HFFc6 (cell line): ENCODE results near the gene CXCL5. TPM values are rescaled to one million over a fixed set of nuclear protein-coding genes. Genes with fewer than 3 reads are reported as not detected.

Experiments used
- DNase-seq: peaks from one replicate; pipeline ENCODE4 v3.0.0-alpha.2; 2018
- H3K27ac Mint-ChIP-seq: 2 replicates; pipeline ENCODE4 v1.8.0; 2020; ENCODE audit warnings: mild to moderate bottlenecking, mixed read lengths
- H3K27me3 Mint-ChIP-seq: 2 replicates; pipeline ENCODE4 v1.8.0; 2021; ENCODE audit warnings: mild to moderate bottlenecking, moderate library complexity, mixed read lengths; ENCODE audit not compliant: insufficient read depth
- H3K36me3 Mint-ChIP-seq: 2 replicates; pipeline ENCODE4 v1.8.0; 2021; ENCODE audit warnings: low read depth, mixed read lengths
- H3K4me1 Mint-ChIP-seq: 2 replicates; pipeline ENCODE4 v1.8.0; 2020; ENCODE audit warnings: low read depth, mixed read lengths
- H3K4me3 Mint-ChIP-seq: 2 replicates; pipeline ENCODE4 v1.8.0; 2020; ENCODE audit warnings: mild to moderate bottlenecking, moderate library complexity, mixed read lengths
- H3K9me3 Mint-ChIP-seq: 2 replicates; pipeline ENCODE4 v1.8.0; 2020; ENCODE audit warnings: mild to moderate bottlenecking, mixed read lengths
- total RNA-seq, 6 experiments: library from RNA; stranded (reverse); fragmentation: NEBNext Ultra II Directional; extraction: Animal tissue kit (Norgen Biotek cat#: 25700); gene quantifications; 2 replicates in 1 of 6; 3 replicates in 5 of 6; pipeline ENCODE4 v1.2.3, GENCODE V29; 2021
- TF ChIP-seq, protein P1 (sequence below): fragments of 200-600 bp; sonication (generic); IDR thresholded peaks from 2 replicates; pipeline ENCODE4 v1.5.0; 2021; ENCODE audit warnings: antibody characterized with exemption, mild to moderate bottlenecking

The CXCL5 gene
- total RNA-seq, 6 experiments from 2014 or later = 0.07 to 0.17 (median 0.14) TPM; not detected in 3

DNA sequence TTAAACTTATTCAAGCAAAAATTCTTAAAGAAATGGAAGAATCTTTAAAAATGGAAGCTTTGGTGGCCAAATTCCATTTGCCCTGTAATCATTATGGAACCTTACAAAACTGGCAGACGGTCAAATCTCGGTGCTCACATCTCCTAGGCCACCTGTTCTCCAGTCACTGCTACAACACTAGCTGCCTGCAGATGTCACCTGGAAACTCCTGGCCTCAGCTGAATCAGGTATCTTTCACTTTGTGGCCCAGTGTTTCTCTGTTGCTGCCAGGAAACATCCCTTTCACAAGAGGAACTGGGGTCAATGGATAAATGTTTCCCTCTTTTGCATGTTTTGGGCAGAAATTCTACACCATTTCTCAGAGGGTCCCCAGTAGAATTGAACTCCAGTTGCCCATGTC lies 44.2 kb upstream of the CXCL5 start:
- H3K27me3 Mint-ChIP-seq = no peaks in the 10 kb centered on the region
- TF ChIP-seq, protein P1, sequence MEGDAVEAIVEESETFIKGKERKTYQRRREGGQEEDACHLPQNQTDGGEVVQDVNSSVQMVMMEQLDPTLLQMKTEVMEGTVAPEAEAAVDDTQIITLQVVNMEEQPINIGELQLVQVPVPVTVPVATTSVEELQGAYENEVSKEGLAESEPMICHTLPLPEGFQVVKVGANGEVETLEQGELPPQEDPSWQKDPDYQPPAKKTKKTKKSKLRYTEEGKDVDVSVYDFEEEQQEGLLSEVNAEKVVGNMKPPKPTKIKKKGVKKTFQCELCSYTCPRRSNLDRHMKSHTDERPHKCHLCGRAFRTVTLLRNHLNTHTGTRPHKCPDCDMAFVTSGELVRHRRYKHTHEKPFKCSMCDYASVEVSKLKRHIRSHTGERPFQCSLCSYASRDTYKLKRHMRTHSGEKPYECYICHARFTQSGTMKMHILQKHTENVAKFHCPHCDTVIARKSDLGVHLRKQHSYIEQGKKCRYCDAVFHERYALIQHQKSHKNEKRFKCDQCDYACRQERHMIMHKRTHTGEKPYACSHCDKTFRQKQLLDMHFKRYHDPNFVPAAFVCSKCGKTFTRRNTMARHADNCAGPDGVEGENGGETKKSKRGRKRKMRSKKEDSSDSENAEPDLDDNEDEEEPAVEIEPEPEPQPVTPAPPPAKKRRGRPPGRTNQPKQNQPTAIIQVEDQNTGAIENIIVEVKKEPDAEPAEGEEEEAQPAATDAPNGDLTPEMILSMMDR = no peak
- no peak overlapping the region for H3K4me3 Mint-ChIP-seq
- no peak overlapping the region for H3K27ac Mint-ChIP-seq
- no peak for DNase-seq
- peaks cover 73% of the 10 kb centered on the region for H3K4me1 Mint-ChIP-seq
- H3K9me3 Mint-ChIP-seq = peaks cover 13% of the 10 kb centered on the region
- H3K36me3 Mint-ChIP-seq = peaks cover 13% of the 10 kb centered on the region

DNA sequence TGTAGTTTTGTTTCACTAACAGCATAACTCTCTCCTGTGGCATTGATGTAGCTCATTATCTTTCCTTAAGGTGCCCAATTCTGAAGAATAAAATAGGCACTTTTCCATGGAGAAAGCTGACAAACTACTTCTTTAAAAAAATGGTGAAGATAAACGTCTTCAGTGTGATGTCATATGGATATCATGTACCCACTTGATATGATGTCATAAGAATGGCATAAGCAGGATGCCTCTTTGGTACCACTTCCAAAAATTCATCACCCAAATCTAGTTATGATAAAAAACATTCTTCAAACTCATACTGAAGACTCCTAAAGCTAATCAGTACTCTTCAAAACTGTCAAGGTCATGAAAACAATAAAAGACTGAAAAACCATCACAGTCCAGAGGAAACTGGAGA lies 42.9 kb upstream of the CXCL5 start:
- H3K27ac Mint-ChIP-seq = no peak overlapping the region; the same call in 1 of the 2 replicates
- peaks cover under 1% of the 10 kb centered on the region for H3K9me3 Mint-ChIP-seq
- no peaks in the 10 kb centered on the region for H3K27me3 Mint-ChIP-seq
- H3K4me1 Mint-ChIP-seq = peaks cover 83% of the 10 kb centered on the region
- no peak for DNase-seq
- TF ChIP-seq, protein P1 = no peak
- peaks cover under 1% of the 10 kb centered on the region for H3K36me3 Mint-ChIP-seq
- no peak overlapping the region for H3K4me3 Mint-ChIP-seq

DNA sequence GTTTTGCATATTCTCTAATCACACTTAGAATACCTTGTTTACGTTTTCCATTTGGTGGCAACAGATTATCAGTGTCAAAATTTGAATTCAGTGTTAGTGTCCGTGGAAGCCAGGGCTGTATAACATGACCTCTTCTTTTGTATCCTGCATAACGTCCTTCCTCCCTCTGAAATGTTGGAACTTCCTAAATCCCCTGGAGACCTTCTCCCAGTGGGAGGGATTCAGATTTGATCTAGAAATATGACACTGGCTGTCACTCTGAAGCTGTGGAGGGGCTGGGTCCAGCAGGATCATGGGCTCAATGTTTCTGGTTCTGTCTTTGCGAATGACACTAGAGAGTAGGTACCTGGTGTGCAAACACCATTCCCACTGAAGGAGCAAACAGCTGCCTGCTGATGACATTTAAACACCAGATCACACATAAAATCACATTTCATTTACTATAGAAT lies 40.9 kb upstream of the CXCL5 start:
- peak overlapping the region; percentile 90 for H3K4me3 Mint-ChIP-seq
- peak overlapping the region; percentile 64 for H3K27ac Mint-ChIP-seq
- TF ChIP-seq, protein P1 = no peak
- peaks cover 67% of the 10 kb centered on the region for H3K4me1 Mint-ChIP-seq
- H3K27me3 Mint-ChIP-seq = no peaks in the 10 kb centered on the region
- no peaks in the 10 kb centered on the region for H3K9me3 Mint-ChIP-seq
- H3K36me3 Mint-ChIP-seq = no peaks in the 10 kb centered on the region
- DNase-seq = no peak

DNA sequence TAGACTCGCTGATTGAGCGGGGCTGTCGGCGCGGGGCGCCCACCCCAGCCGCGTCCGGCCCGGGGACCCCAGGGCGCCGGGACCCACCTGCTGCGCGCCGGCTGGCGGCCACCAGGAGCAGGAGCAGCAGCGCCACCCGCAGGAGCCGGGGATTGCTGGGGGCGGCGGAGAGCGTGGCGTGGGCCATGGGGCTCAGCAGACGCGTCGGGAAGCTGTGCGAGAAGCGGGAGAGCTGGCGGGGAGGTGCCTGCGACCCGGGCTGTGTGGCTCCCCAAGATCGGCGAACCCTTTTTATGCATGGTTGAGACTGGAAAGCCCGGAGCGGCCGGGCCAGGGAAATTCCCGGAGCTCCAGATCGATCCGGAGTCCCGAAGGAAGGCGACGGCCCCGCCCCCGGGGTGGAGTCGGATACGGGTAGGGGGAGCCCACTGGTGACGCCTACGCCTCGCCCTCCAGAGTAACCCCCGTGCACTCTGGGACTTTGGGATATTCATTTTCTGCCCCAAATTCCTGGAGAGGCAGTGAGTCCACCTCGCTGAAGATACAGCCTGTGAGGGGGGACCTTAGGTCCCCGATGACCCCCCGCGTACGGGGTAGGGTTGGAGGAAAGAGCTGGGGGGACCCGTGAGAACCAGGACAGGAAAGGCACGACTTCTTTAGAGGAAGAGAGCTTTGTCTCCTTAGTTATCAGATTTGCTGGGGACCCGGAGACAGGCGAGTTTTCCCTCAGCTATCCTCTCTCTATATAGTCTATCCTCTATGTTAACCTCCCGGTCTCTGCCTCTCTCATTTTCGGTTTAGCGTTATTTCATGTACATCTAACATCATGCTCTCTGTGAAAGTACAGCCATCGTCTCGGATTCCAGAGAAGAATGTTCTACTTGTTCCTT lies 40.2 kb upstream of the CXCL5 start, which contains the start of gene CXCL3:
TSS of gene CXCL3 (minus strand) at position 265 of the 890 bp plus-strand sequence. CDS start at position 187, 78 bp downstream.
- H3K27me3 Mint-ChIP-seq = no peaks in the 10 kb centered on the region
- DNase-seq = no peak
- H3K4me3 Mint-ChIP-seq = peak within 1 kb of the TSS; percentile 90
- H3K36me3 Mint-ChIP-seq = no peaks in the 10 kb centered on the region
- H3K9me3 Mint-ChIP-seq = no peaks in the 10 kb centered on the region
- H3K27ac Mint-ChIP-seq = peak within 1 kb of the TSS; percentile 79
- peaks cover 69% of the 10 kb centered on the region for H3K4me1 Mint-ChIP-seq
- TF ChIP-seq, protein P1 = peak; percentile 78

DNA sequence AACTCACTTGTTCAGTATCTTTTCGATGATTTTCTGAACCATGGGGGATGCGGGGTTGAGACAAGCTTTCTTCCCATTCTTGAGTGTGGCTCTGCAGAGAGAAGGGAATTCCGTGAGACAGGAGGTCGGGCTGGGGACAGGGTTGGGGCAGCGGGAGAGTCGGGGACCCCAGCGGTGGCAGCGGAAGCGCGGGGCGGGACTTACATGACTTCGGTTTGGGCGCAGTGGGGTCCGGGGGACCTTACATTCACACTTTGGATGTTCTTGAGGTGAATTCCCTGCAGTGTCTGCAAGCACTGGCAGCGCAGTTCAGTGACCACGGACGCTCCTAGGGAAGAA lies 39.6 kb upstream of the CXCL5 start:
- Mint-ChIP-seq H3K27me3 (no peaks in the 10 kb centered on the region), H3K4me1 (peaks cover 69% of the 10 kb centered on the region), H3K9me3 (no peaks in the 10 kb centered on the region), H3K27ac (peak overlapping the region; percentile 79), H3K36me3 (no peaks in the 10 kb centered on the region), H3K4me3 (peak overlapping the region; percentile 90)
- no peak for DNase-seq
- TF ChIP-seq, protein P1 = no peak
